Effector memory CD4-positive, alpha-beta T cell (primary cell): ENCODE results near the gene FAM120B.

Source experiments
- DNase-seq, 3 donors: peaks; one replicate each; pipeline ENCODE4 v3.0.0-alpha.2; 2020
- H3K27ac ChIP-seq: 2 replicates; pipeline ENCODE4 v1.7.0; 2013; ENCODE audit warnings: mild to moderate bottlenecking, low read length, moderate library complexity; ENCODE audit not compliant: insufficient read depth, poor library complexity, severe bottlenecking
- H3K27me3 ChIP-seq: replicated peaks from 2 replicates; pipeline ENCODE4 v1.7.0; 2013; ENCODE audit warnings: mild to moderate bottlenecking, low read length; ENCODE audit not compliant: insufficient read depth, control insufficient read depth, poor library complexity, severe bottlenecking
- H3K36me3 ChIP-seq: 2 replicates; pipeline ENCODE4 v1.7.0; 2013; ENCODE audit warnings: mild to moderate bottlenecking, low read length, moderate library complexity; ENCODE audit not compliant: control insufficient read depth, insufficient read depth
- H3K4me1 ChIP-seq: 2 replicates; pipeline ENCODE4 v1.7.0; 2013; ENCODE audit warnings: low read length, mild to moderate bottlenecking; ENCODE audit not compliant: control insufficient read depth, insufficient read depth, poor library complexity, severe bottlenecking
- H3K4me3 ChIP-seq: 2 replicates; pipeline ENCODE4 v1.7.0; 2013; ENCODE audit warnings: low read length, low read depth, mild to moderate bottlenecking; ENCODE audit not compliant: insufficient read depth, poor library complexity, severe bottlenecking
- H3K9me3 ChIP-seq: 2 replicates; pipeline ENCODE4 v1.7.0; 2013; ENCODE audit warnings: mild to moderate bottlenecking, low read length, moderate library complexity; ENCODE audit not compliant: control insufficient read depth

The FAM120B gene

DNA sequence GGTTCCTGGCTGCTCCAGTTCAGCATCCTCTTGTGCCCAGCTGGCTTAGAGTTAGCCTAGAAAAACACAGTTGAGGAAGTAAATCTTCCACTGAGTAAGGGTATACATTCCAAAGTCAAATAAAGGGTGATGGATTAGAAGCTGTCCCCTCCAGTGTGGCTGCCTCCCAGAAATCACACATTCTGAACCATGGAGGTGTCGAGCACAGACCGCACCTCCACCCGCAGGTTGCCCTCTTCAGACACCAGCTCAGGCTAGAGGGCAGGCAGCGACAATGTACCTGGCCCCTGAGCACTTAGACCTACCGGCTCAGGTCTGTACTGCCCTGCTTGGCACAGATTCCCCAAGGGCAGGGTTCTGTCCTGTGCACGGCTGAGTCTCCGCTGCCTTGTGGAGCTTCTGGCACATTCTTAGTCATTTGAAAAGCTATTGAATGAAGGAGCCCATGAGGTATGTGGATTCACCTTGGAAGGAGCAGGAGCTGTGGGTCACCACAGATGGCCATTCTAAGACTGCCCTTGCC lies 118.1 kb downstream of the FAM120B start:
- Histone ChIP-seq H3K27ac (no peak overlapping the region), H3K27me3 (no peaks in the 10 kb centered on the region), H3K36me3 (no peaks in the 10 kb centered on the region), H3K4me3 (no peak overlapping the region), H3K9me3 (no peaks in the 10 kb centered on the region), H3K4me1 (no peaks in the 10 kb centered on the region)
- no peak for DNase-seq

GRCh38 chr6:170429450-170429849 lies 122.9 kb downstream of the FAM120B start:
- no peak for DNase-seq
- no peak overlapping the region for H3K4me3 ChIP-seq
- no peaks in the 10 kb centered on the region for H3K9me3 ChIP-seq
- H3K36me3 ChIP-seq, result no peaks in the 10 kb centered on the region
- H3K27ac ChIP-seq, result no peak overlapping the region
- no peaks in the 10 kb centered on the region for H3K4me1 ChIP-seq
- peaks cover 4% of the 10 kb centered on the region for H3K27me3 ChIP-seq

- Histone ChIP-seq H3K4me3 (no peak overlapping the region), H3K36me3 (no peaks in the 10 kb centered on the region), H3K4me1 (peaks cover 4% of the 10 kb centered on the region), H3K27me3 (peaks cover 4% of the 10 kb centered on the region), H3K9me3 (no peaks in the 10 kb centered on the region), H3K27ac (no peak overlapping the region)
- DNase-seq, result no peak
Measured at GRCh38 chr6:170433163-170434116, 126.9 kb downstream of the FAM120B start.

GRCh38 chr6:170434117-170434820 lies 127.7 kb downstream of the FAM120B start:
- no peak for DNase-seq

DNA sequence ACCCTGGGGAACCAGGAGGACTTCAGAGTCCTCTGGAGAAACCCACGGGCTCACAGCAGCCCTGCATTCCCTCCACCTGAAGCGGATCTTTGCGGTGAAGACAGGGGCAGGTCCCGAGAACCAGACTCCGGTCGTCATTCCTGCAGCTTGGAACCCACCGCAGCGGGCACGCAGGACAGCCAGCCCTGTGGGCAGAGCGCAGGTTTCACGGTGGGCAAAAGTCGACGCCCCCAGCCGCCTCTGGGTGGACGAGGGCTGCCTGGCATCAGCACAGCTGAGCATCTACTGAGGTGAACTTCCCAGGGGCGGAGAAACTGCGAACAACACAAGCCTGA lies 128.2 kb downstream of the FAM120B start:
- Histone ChIP-seq H3K4me3 (no peak overlapping the region), H3K27me3 (peaks cover 4% of the 10 kb centered on the region), H3K4me1 (peaks cover 5% of the 10 kb centered on the region), H3K9me3 (no peaks in the 10 kb centered on the region), H3K36me3 (no peaks in the 10 kb centered on the region), H3K27ac (no peak overlapping the region)
- no peak for DNase-seq

More at GRCh38 chr6:170434117-170434820, 127.7 kb downstream of the FAM120B start:
- no peaks in the 10 kb centered on the region for H3K36me3 ChIP-seq
- H3K4me3 ChIP-seq, result no peak overlapping the region
- no peak overlapping the region for H3K27ac ChIP-seq
- H3K9me3 ChIP-seq, result no peaks in the 10 kb centered on the region
- peaks cover 4% of the 10 kb centered on the region for H3K27me3 ChIP-seq
- H3K4me1 ChIP-seq, result peaks cover 5% of the 10 kb centered on the region

DNA sequence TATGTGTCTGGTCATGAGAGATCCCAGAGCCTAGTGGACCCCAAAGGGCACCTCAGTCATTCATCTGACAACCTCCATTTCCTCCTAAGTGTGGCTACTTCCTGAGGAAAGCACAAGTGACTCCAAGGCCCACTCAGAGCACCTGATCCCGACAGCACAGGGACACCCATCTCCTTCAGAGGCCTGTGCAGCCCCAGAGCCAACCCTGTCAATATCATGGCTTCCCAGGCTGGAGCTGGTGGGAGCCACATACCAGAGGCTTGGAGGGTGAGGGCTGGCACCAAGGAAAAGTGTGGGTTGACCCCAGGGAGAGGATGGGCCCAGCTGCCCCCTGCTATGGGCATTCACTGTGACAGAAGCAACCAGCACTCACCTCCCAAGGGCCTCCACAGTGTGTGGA lies 129.2 kb downstream of the FAM120B start:
- Histone ChIP-seq H3K27me3 (peaks cover 4% of the 10 kb centered on the region), H3K4me1 (peaks cover 5% of the 10 kb centered on the region), H3K36me3 (no peaks in the 10 kb centered on the region), H3K9me3 (no peaks in the 10 kb centered on the region), H3K27ac (no peak overlapping the region), H3K4me3 (no peak overlapping the region)
- no peak for DNase-seq

- DNase-seq, result no peak
- Histone ChIP-seq H3K4me3 (no peak overlapping the region), H3K9me3 (no peaks in the 10 kb centered on the region), H3K27ac (no peak overlapping the region), H3K4me1 (peaks cover 5% of the 10 kb centered on the region), H3K36me3 (no peaks in the 10 kb centered on the region), H3K27me3 (peaks cover 4% of the 10 kb centered on the region)
Measured at GRCh38 chr6:170436209-170436809, 129.8 kb downstream of the FAM120B start.

DNA sequence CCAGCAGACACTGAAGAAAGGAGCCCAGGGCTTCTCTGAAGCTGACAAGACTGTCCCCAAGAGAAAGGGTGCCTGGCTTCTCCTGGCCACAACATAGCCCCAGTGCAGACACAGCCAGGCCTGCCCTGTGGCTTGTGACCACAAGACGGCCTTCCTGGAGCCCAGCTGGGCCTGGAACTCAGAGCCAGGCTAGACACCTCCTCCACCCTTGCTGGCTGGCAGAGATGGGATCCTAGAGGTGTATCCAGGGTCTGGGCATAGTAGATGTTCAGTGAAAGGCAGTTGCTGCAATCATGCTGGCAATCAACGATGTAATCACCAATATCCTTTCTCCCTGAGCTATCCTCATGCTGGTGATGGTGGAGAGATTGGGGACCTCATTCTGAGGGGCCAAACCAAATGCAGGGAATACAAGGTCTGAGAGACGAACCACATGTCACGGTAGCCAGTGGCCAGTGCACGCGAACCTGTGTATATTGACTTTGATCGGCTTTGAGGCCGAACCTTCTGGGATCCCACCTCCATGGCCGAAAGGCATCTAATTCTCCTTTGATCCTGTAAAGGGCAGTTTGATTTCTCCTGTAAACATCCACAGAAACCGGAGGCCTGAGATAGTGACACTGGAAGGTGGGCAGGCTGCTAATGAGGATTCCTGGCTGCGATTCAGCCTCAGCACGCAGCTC lies 131.3 kb downstream of the FAM120B start:
- no peak overlapping the region for H3K27ac ChIP-seq
- no peaks in the 10 kb centered on the region for H3K9me3 ChIP-seq
- no peaks in the 10 kb centered on the region for H3K36me3 ChIP-seq
- DNase-seq, result no peak
- H3K4me1 ChIP-seq, result peaks cover 5% of the 10 kb centered on the region
- no peak overlapping the region for H3K4me3 ChIP-seq
- peaks cover 4% of the 10 kb centered on the region for H3K27me3 ChIP-seq

DNA sequence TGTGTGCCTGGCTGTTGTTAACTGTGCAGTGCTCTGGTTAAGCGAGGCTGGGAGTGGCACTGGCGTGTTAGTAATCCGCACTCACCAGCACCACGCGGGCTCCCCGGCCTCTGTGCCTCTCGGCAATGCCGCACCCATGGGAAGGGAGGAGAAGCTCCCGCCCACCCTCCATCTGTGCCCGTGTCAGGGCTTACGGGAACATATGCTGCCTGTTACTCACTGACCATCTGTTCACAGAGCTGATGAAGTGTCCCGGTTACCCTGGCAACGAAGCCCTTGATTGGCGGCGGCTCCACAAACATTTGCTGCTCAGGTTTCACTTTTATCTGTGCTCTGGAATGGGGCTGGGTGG lies 131.8 kb downstream of the FAM120B start:
- H3K4me1 ChIP-seq, result peaks cover 5% of the 10 kb centered on the region
- H3K9me3 ChIP-seq, result no peaks in the 10 kb centered on the region
- H3K4me3 ChIP-seq, result no peak overlapping the region
- peaks cover 2% of the 10 kb centered on the region for H3K27me3 ChIP-seq
- no peaks in the 10 kb centered on the region for H3K36me3 ChIP-seq
- no peak for DNase-seq
- H3K27ac ChIP-seq, result no peak overlapping the region
